Amygdala (tissue), 56 donors: ENCODE measurements around the gene ALMS1.
A peak's percentile ranks its signal among the peaks of the same experiment; 100 is the strongest.
"Not testable (repeated sequence)": the region's sequence is repeated elsewhere in the genome, so short reads cannot be mapped to it uniquely, and the experiment has no call there.

Experiments used
- DNase-seq, 56 donors: peaks; one replicate each; lab custom pipeline; 2025; lab: John Stamatoyannopoulos, UW

ALMS1 gene, protein sequence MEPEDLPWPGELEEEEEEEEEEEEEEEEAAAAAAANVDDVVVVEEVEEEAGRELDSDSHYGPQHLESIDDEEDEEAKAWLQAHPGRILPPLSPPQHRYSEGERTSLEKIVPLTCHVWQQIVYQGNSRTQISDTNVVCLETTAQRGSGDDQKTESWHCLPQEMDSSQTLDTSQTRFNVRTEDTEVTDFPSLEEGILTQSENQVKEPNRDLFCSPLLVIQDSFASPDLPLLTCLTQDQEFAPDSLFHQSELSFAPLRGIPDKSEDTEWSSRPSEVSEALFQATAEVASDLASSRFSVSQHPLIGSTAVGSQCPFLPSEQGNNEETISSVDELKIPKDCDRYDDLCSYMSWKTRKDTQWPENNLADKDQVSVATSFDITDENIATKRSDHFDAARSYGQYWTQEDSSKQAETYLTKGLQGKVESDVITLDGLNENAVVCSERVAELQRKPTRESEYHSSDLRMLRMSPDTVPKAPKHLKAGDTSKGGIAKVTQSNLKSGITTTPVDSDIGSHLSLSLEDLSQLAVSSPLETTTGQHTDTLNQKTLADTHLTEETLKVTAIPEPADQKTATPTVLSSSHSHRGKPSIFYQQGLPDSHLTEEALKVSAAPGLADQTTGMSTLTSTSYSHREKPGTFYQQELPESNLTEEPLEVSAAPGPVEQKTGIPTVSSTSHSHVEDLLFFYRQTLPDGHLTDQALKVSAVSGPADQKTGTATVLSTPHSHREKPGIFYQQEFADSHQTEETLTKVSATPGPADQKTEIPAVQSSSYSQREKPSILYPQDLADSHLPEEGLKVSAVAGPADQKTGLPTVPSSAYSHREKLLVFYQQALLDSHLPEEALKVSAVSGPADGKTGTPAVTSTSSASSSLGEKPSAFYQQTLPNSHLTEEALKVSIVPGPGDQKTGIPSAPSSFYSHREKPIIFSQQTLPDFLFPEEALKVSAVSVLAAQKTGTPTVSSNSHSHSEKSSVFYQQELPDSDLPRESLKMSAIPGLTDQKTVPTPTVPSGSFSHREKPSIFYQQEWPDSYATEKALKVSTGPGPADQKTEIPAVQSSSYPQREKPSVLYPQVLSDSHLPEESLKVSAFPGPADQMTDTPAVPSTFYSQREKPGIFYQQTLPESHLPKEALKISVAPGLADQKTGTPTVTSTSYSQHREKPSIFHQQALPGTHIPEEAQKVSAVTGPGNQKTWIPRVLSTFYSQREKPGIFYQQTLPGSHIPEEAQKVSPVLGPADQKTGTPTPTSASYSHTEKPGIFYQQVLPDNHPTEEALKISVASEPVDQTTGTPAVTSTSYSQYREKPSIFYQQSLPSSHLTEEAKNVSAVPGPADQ (N-terminal part only)

DNA sequence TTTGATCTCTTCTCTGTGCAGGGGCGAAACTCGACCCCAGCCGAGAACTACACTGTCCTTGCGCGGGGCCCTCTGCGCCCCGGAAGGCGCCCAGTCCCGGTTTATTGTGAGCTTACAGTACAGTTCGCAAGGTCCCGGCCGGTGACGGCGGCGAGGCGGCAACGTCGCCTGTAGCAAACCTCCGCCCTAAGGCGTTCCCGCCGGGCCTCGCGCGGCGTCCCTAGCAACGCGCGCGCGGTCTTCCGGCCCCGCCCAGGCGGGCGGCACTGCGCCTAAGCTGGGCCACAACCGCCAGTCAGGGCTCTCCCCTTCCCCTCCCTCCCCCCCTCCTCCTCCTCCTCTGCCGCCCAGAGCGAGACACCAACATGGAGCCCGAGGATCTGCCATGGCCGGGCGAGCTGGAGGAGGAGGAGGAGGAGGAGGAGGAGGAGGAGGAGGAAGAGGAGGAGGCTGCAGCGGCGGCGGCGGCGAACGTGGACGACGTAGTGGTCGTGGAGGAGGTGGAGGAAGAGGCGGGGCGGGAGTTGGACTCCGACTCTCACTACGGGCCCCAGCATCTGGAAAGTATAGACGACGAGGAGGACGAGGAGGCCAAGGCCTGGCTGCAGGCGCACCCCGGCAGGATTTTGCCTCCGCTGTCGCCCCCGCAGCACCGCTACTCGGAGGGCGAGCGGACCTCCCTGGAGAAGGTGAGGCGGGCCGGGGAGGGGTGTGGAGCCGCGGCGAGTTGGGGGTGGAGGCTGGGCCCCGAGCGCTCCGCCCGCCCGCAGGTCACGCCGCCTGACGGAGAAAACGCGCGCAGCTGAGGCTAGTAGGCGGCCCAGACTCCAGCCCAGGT is at the start of gene ALMS1:
ALMS1 (plus strand) TSS at position 333 of the 838 bp plus-strand sequence; CDS start at position 366, 33 bp downstream.
- peak; percentile 54 to 95 (median 82) for DNase-seq

DNA sequence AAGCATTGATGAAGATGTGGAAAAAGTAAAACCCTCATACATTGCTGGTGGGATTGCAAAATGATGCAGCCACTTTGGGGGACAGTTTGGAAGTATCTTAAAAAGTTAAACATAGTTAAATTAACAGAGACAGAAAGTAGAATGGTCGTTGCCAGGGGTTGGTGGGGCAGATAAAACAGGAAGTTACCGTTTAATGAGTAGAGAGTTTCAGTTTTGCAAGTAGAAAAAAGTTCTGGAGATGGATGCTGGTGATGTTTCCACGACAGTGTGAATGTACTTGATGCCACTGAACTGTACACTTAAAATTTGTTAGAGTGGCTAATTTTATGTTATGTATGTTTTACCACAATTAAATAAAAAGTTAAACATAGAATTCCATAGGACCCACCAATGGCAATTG is 47.8 kb upstream of the ALMS1 start:
- no peak for DNase-seq

DNA sequence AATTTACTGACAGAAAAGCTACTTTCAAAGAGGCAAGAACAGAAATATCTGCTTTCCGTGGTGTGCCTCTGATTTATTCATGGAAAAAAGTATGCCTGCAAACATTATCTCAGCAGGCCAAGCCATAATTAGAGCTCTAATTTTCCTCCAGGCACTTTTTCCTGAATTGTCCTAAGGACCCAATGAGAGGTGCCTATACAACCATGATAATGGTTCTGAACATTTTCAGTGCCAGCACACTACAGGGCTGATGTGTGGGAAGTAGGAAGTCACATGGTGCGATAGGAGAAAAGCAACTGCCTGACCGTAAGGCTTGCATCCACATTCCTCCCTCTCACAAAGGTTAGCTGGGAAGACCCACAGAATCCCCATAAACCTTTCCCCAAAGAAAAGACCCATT is 46.4 kb upstream of the ALMS1 start:
- no peak for DNase-seq

DNA sequence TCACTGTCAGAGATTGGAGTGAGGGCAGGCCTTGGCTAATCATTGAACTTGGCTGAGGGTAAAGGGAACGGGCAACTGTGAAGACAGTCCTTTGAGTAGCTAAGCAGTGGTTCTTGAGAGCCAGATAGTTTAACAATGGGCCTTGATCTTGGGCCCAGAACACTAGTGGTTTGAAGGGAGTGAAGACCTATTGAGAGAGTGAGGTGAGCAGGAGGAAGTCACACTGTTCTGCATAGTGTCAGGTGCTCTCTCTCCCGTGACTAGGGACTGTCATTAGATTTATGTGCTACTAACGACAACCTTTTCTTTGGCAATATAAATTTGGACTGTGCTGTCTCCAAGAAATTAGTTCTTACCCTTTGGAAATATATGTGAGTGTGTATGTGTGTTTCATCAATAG is 44.6 kb upstream of the ALMS1 start:
- DNase-seq, result no peak

DNA sequence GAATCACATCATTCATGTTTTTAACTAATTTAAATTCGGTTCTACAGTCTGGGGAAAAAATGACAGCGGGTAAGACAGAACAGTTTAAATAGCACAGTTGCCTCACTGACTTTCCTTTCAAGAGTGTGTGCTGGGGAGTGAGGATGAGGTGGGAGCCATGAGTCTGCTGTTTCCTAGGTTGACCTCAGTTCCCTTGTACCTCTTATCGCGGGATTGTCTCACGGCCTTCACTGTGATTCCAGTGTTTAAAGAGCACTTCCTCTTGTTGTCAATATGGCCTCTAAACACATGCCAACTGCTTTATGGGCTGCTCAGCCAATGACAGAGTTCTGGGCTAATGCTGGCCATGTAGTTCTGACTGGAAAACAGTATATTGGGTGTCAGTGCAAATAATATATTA is 41.6 kb upstream of the ALMS1 start:
- no peak for DNase-seq

DNA sequence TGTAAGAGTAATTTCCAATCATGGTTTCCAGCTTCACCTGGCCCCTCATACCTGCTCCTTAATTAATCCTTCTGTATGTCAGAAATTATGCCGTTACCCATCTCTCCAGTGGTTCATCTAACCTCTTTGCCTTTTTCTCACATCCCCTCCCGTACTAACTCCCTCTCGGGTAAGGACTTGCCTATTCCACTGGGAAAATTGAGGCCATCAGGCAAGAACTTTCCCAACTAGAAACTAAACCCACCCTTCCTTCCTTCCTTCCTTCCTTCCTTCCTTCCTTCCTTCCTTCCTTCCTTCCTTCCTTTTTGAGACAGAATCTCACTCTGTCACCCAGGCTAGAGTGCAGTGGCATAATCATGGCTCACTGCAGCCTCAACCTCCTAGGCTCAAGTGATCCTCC is 40.9 kb upstream of the ALMS1 start:
- not testable (repeated sequence) for DNase-seq

DNA sequence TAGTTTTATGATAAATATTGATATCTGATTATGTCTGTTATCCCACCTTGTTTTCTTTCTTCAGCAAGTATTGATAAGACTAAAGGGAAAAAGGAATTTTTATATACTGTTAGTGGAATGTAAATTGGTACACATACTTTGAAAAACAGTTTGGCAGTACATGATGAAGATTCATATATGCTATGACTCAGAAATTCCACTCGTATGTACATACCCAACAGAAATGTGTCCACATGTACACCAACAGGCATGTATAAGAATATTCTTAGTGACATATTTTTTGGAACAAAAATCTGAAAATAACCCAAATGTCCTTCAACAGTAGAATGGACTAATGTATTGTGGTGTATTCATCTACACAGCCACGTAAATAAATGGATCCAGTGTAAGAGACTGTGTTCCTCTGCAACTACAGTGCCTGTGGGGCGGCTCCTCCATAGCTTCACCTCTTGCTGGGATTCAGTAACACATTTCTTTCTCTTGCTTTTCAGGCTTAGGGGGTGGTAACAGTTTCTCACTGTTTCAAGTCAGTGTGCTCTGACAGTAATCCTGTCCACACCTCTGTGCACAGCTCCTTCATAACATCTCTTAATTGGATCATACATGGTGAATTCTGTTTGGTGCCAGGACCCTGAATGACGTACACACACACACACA is 35.5 kb upstream of the ALMS1 start:
- DNase-seq, result no peak

DNA sequence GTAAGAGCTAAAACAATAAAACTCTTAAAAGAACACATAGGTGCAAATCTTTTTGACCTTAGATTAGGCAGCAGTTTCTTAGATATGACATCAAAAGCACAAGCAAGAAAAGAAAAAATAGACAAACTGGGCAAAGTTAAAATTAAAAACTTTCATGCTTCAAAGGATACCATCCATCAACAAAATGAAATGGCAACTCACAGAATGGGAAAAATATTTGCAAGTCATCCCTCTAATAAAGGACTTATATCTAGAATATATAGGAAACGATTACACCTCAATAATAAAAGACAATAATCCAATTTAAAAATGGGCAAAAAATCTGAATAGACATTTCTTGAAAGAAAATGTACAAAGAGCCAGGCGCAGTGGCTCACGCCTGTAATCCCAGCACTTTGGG is 29.5 kb upstream of the ALMS1 start:
- DNase-seq, result no peak

DNA sequence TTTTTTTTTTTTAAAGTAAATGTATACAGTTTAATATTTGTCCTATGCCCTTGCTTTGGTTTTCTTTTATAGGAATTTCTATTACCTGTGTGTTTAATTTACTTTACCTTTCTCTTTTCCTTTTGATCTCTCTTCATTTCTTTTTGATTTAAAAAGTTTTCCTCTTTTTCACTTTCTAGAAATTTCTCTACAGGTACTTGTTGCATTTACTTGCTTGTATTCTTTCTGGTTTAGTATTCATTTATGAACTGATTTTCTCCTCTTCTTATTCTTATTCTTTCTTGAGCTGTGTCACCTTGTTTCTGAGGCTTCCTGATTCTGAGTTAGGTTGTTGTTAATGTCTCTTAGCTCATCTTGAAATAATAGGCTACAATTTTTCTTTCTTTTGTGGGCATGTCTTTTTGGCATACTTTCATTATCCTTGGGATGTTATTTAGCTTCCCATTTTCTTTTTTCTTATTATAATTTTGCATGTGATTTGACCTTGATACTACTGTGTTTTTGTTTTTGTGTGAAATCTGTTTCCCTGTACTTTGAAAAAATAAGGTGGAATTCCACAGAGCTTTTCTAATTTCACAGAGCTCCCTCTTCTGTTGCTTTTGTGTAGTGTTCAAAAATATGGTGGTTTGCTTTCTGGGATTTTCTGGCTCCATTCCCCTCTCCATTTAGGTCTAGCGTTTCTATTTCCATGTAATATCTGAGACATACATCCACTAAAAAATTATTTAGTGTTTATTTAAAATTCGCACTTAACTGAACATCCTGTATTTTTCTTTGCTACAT is 25.5 kb upstream of the ALMS1 start:
- no peak for DNase-seq

DNA sequence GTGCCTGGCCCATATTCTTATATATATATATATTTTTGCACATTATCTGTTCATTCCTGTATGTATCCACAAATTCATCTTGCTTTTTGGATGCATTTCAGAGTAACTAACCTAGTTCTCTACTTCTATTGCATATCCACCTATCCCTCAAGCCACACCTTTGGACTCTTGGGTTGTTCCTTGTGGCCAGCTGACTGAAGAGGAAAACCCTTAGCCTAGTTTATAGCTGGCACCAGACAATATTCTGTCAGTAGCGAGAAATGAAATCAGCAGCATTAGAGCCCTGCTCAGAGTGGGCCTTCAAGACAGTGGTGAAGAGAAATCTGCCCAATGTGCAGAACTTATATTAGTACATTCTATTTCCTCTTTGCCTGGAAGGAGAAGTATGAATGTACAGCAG is 19.6 kb upstream of the ALMS1 start:
- no peak for DNase-seq

DNA sequence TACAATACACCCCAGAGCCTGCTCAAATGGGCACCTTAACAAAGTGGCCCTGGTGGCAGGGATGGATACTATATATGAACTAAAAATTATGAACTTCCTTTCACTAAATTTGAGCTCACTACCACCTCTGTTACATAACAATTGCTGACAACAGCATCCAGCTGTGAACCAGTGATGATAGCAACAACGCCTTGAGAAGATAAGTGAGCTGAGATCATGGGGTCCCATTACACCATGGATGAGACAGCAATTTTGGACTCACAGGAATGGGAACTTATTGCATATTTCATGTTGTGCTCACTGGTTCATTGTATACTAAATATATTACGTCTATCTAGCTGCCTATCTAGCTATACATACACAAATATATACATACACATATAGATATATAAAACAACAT is 16.9 kb upstream of the ALMS1 start:
- no peak for DNase-seq

DNA sequence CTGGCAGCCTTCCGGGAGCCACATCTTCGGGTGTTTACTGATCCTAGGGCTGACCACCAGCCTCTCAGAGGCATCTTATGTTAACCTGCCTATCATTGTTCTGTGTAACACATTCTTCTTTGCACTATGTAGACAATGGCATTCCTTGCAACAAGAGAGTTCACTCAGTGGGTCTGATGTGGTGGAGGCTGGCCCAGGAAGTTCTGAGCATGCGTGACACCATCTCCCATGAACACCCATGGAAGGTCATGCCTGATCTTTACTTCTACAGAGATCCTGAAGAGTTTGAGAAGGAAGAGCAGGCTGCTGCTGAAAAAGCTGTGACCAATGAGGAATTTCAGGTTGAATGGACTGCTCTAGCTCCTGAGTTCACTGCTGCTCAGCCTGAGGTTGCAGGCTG is 15.3 kb upstream of the ALMS1 start:
- no peak for DNase-seq

DNA sequence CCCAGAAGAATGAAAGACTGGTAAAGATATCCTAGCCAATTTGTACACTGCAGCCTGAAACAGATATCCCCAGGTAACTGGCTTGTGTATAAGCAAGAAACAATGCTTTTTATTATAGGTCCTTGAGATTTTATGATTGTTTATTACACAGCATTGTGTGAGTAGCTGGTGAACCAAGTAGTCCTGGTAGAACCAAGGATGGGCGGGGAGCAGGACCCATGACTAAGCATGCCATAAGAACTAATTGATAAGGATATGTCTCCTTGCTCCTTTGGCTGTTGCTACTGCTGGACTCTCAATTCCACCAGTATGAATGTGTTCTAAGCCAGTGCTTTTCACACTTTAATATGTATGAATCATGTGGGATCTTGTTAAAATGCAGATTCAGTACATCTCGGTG is 12.3 kb upstream of the ALMS1 start:
- no peak for DNase-seq

DNA sequence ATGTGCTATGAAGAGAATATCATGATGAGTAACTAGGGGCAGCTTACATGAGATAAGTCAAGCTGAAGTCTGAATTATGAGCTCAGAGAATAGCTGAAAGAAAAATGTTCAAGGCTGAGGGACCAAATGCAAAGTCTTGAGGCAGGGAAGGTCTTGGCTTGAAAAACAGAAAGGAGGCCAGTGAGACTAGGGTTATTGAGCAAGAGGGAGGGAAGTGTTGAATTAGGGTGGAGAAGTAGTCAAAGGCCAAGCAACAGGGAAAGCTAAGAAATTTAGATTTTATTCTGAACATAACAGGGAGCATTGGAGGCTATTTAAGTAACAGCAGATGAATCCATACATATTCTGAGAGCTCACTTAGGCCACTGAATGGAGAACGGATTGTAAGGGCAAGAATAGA is 11.4 kb upstream of the ALMS1 start:
- no peak for DNase-seq

DNA sequence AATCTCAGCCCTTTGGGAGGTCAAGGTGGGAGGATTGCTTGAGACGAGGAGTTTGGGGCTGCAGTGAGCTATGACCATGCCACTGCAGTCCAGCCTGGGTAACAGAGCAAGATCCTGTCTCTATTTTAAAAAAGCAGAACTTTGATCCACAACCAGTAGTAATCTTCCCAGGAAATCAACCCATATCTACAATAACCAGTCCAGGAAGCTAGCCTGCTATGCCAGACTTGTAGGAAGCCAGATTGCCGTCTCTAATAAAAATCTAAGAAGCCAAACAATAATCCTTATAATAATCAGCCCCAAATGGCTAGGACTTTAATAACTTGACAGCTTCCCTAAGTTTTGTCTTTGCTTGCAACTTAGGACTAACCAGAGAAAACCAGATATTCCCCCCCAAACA is 9.0 kb upstream of the ALMS1 start:
- no peak for DNase-seq

DNA sequence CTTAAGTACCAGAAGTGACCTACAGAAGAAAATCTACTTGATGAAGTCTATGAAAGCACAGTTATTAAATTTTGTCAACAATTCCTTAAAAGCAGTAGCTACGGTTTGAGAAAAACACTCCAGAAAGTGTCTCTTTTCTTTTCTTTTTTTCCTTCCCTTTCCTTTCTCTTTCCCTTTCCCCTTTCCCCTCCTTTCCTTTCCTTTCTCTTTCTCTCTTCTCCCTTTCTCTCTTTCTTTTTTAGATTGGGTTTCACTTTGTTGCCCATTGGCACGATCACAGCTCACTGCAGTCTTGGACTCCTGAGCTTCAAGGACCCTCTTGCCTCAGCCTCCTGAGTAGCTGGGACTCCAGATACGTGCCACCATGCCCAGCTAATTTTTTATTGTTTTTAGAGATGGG is 2.6 kb upstream of the ALMS1 start:
- no peak for DNase-seq

DNA sequence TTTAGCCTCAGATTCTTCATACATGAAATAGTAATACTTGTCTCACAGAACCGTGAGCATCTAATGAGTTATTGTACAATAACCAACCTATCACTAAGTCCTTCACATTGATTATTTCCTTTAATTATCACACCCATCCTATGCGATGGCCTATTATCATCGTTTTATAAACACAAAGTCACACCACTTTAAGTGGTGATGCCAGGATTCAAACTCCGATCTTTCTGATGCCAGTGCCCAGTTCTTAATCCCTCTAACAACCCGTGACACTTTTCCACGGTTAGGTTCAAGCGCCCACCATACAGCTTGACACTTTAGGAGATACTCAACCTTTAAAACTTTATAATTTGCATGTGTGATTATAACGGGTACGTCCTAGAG is 523 bp upstream of the ALMS1 start:
- no peak for DNase-seq

DNA sequence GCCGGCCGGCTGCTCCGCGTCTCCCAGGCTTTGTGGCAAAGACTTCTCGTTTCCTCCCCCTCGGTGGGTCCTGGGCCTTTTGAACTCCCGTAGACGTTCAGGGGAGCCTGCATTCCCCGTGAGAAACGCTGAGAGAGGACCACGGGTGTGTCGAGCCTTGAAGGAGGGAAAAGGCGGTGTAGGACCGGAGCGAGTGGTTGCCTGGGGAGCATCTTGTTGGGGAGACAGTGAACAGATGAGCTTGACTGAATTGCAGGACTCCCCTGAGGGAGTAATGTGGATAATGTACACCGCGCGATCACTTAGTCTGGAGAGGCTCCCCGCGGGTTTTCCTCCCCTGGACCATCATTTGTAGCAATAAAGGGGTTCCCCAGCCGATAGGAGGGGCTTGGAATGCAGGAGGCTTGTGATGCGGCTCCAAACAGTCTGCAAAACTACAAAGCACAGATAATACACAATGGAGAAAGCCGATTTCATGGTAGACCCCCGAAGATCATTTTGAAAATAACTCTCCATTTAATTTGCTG is 769 bp downstream of the ALMS1 start:
- peak in 7 of 56 donors; percentile 19 to 54 (median 36) for DNase-seq
